Measurements from ENCODE around the gene MAGI2.

MAGI2 gene

GRCh38 chr7:78379148-78379547 lies 1074.3 kb downstream of the MAGI2 start:
- no peak for TF ChIP-seq CTCF (IDR thresholded peaks at IDR 0.05; ENCODE audit: low read depth, low read length)
- no peak for DNase-seq (ENCODE audit: extremely low read depth, low read depth)

GRCh38 chr7:78377532-78377931 lies 1075.9 kb downstream of the MAGI2 start:
- no peak for DNase-seq (ENCODE audit: extremely low read depth, low read depth)
- no peak for TF ChIP-seq CTCF (IDR thresholded peaks at IDR 0.05; ENCODE audit: low read depth, low read length)

- DNase-seq (ENCODE audit: extremely low read depth, low read depth) = no peak
- no peak for TF ChIP-seq CTCF (IDR thresholded peaks at IDR 0.05; ENCODE audit: low read depth, low read length)
Observed at GRCh38 chr7:78370936-78371335, 1082.5 kb downstream of the MAGI2 start.

- no peak for TF ChIP-seq CTCF (IDR thresholded peaks at IDR 0.05; ENCODE audit: low read depth, low read length)
- no peak for DNase-seq (ENCODE audit: extremely low read depth, low read depth)
Observed at GRCh38 chr7:78368771-78369170, 1084.7 kb downstream of the MAGI2 start.

GRCh38 chr7:78367280-78367773 lies 1086.1 kb downstream of the MAGI2 start:
- no peak for TF ChIP-seq CTCF (IDR thresholded peaks at IDR 0.05; ENCODE audit: low read depth, low read length)
- no peak for DNase-seq (ENCODE audit: extremely low read depth, low read depth)

- no peak for DNase-seq (ENCODE audit: extremely low read depth, low read depth)
- no peak for TF ChIP-seq CTCF (IDR thresholded peaks at IDR 0.05; ENCODE audit: low read depth, low read length)
Observed at GRCh38 chr7:78363866-78364265, 1089.6 kb downstream of the MAGI2 start.

- no peak for DNase-seq (ENCODE audit: extremely low read depth, low read depth)
- no peak for TF ChIP-seq CTCF (IDR thresholded peaks at IDR 0.05; ENCODE audit: low read depth, low read length)
Observed at GRCh38 chr7:78359836-78360235, 1093.6 kb downstream of the MAGI2 start.

Data from AG09319 (cell line).